HEK293 (cell line): Measurements from ENCODE around the gene NOPCHAP1.

ENCODE experiments used
- ATF2 ChIP-seq: fragments of 450-650 bp; formaldehyde crosslinking; IDR thresholded peaks from 2 replicates; pipeline ENCODE4 v1.5.1; 2016; ENCODE audit warnings: missing biosample characterization, missing genetic modification characterization, low read depth
- BCL6B ChIP-seq: fragments of 450-650 bp; formaldehyde crosslinking; IDR thresholded peaks from 2 replicates; pipeline ENCODE4 v1.5.1; 2017; ENCODE audit warnings: missing biosample characterization, missing genetic modification characterization
- GLI2 ChIP-seq: fragments of 450-650 bp; formaldehyde crosslinking; IDR thresholded peaks from 2 replicates; pipeline ENCODE4; 2017; ENCODE audit warnings: missing biosample characterization, missing genetic modification characterization, low read depth, borderline replicate concordance
- GLIS1 ChIP-seq: fragments of 450-650 bp; formaldehyde crosslinking; IDR thresholded peaks from 2 replicates; pipeline ENCODE4 v1.5.1; 2016; ENCODE audit warnings: missing biosample characterization, missing genetic modification characterization
- INSM2 ChIP-seq: fragments of 450-650 bp; formaldehyde crosslinking; IDR thresholded peaks from 2 replicates; pipeline ENCODE4 v1.5.1; 2016; ENCODE audit warnings: missing biosample characterization, missing genetic modification characterization
- KLF7 ChIP-seq: fragments of 450-650 bp; formaldehyde crosslinking; IDR thresholded peaks from 2 replicates; pipeline ENCODE4 v1.5.1; 2016; ENCODE audit warnings: missing biosample characterization, missing genetic modification characterization, borderline replicate concordance
- MYNN ChIP-seq: fragments of 450-650 bp; formaldehyde crosslinking; IDR thresholded peaks from 2 replicates; pipeline ENCODE4 v1.5.1; 2016; ENCODE audit warnings: missing biosample characterization, missing genetic modification characterization, borderline replicate concordance
- PRDM6 ChIP-seq: fragments of 450-650 bp; formaldehyde crosslinking; IDR thresholded peaks from 2 replicates; pipeline ENCODE4 v1.5.1; 2017; ENCODE audit warnings: missing biosample characterization, missing genetic modification characterization
- SP7 ChIP-seq: fragments of 450-650 bp; formaldehyde crosslinking; IDR thresholded peaks from 2 replicates; pipeline ENCODE4 v1.5.1; 2016; ENCODE audit warnings: missing biosample characterization, missing genetic modification characterization
- TSHZ1 ChIP-seq: fragments of 450-650 bp; formaldehyde crosslinking; IDR thresholded peaks from 2 replicates; pipeline ENCODE4 v1.5.1; 2016; ENCODE audit warnings: missing biosample characterization, missing genetic modification characterization, borderline replicate concordance
- WT1 ChIP-seq: fragments of 450-650 bp; formaldehyde crosslinking; IDR thresholded peaks from 2 replicates; pipeline ENCODE4 v1.5.1; 2016; ENCODE audit warnings: missing biosample characterization, missing genetic modification characterization
- ZBTB1 ChIP-seq: fragments of 450-650 bp; formaldehyde crosslinking; IDR thresholded peaks from 2 replicates; pipeline ENCODE4 v1.5.1; 2016; ENCODE audit warnings: missing biosample characterization, missing genetic modification characterization
- ZBTB11 ChIP-seq: fragments of 450-650 bp; formaldehyde crosslinking; conservative IDR thresholded peaks from 2 replicates; pipeline ENCODE4 v1.5.1; 2016; ENCODE audit warnings: low read depth, missing biosample characterization, missing genetic modification characterization
- ZBTB48 ChIP-seq: fragments of 450-650 bp; formaldehyde crosslinking; IDR thresholded peaks from 2 replicates; pipeline ENCODE4 v1.5.1; 2016; ENCODE audit warnings: missing biosample characterization, missing genetic modification characterization
- ZBTB6 ChIP-seq: fragments of 450-650 bp; formaldehyde crosslinking; IDR thresholded peaks from 2 replicates; pipeline ENCODE4 v1.5.1; 2017; ENCODE audit warnings: missing biosample characterization, missing genetic modification characterization
- ZFP3 ChIP-seq: fragments of 450-650 bp; formaldehyde crosslinking; IDR thresholded peaks from 2 replicates; pipeline ENCODE4 v1.5.1; 2016; ENCODE audit warnings: low read depth, missing biosample characterization, missing genetic modification characterization
- ZFP41 ChIP-seq: fragments of 450-650 bp; formaldehyde crosslinking; IDR thresholded peaks from 2 replicates; pipeline ENCODE4 v1.5.1; 2016; ENCODE audit warnings: missing biosample characterization, missing genetic modification characterization, borderline replicate concordance
- ZNF169 ChIP-seq: fragments of 450-650 bp; formaldehyde crosslinking; IDR thresholded peaks from 2 replicates; pipeline ENCODE4 v1.5.1; 2016; ENCODE audit warnings: missing biosample characterization, missing genetic modification characterization
- ZNF23 ChIP-seq: fragments of 450-650 bp; formaldehyde crosslinking; IDR thresholded peaks from 2 replicates; pipeline ENCODE4 v1.5.1; 2016; ENCODE audit warnings: missing biosample characterization, missing genetic modification characterization, borderline replicate concordance
- ZNF391 ChIP-seq: fragments of 450-650 bp; formaldehyde crosslinking; IDR thresholded peaks from 2 replicates; pipeline ENCODE4 v1.5.1; 2016; ENCODE audit warnings: low read depth, missing biosample characterization, missing genetic modification characterization, borderline replicate concordance
- ZNF529 ChIP-seq: fragments of 450-650 bp; formaldehyde crosslinking; IDR thresholded peaks from 2 replicates; pipeline ENCODE4 v1.5.1; 2017; ENCODE audit warnings: missing genetic modification characterization, missing biosample characterization; ENCODE audit not compliant: insufficient replicate concordance
- ZNF626 ChIP-seq: fragments of 450-650 bp; sonication (Bioruptor Pico); formaldehyde crosslinking; IDR thresholded peaks from 2 replicates; pipeline ENCODE4 v1.5.1; 2018; ENCODE audit warnings: missing biosample characterization, missing genetic modification characterization, inconsistent platforms
- ZNF704 ChIP-seq: fragments of 450-650 bp; formaldehyde crosslinking; IDR thresholded peaks from 2 replicates; pipeline ENCODE4 v1.5.1; 2016; ENCODE audit warnings: missing biosample characterization, missing genetic modification characterization
- ZXDB ChIP-seq: fragments of 450-650 bp; formaldehyde crosslinking; IDR thresholded peaks from 2 replicates; pipeline ENCODE4 v1.5.1; 2016; ENCODE audit warnings: missing biosample characterization, missing genetic modification characterization

Gene NOPCHAP1

GRCh38 chr12:104944252-104944651 is 41.9 kb upstream of the NOPCHAP1 start (continued):
- TF ChIP-seq INSM2 (no peak), ZBTB1 (tag by site-specific recombination) (no peak), KLF7 (tag by site-specific recombination) (no peak), ZBTB6 (tag by site-specific recombination) (no peak), PRDM6 (tag by site-specific recombination) (peak; percentile 83), ZNF169 (tag by site-specific recombination) (no peak), ZNF626 (no peak), ZNF23 (no peak), ZFP3 (tag by site-specific recombination) (no peak), WT1 (no peak), GLIS1 (tag by site-specific recombination) (no peak), BCL6B (tag by site-specific recombination) (no peak), ZBTB48 (tag by site-specific recombination) (no peak), TSHZ1 (tag by site-specific recombination) (0 out of 2 replicates have a peak, but pooled peaks have one; percentile 56), ZNF529 (tag by site-specific recombination) (no peak), ZNF704 (tag by site-specific recombination) (no peak), ATF2 (tag by site-specific recombination) (0 out of 2 replicates have a peak, but pooled peaks have one; percentile 11), ZXDB (tag by site-specific recombination) (0 out of 2 replicates have a peak, but pooled peaks have one; percentile 50), SP7 (no peak), ZBTB11 (tag by site-specific recombination) (no peak), GLI2 (no peak), ZFP41 (tag by site-specific recombination) (no peak), MYNN (tag by site-specific recombination) (no peak), ZNF391 (tag by site-specific recombination) (no peak)
